NCI-H2029 (cell line): ENCODE measurements around the gene SPG7.
"Not testable (repeated sequence)": the region's sequence is repeated elsewhere in the genome, so short reads cannot be mapped to it uniquely, and the experiment has no call there.

ENCODE experiments used
- DNase-seq: peaks from one replicate; lab custom pipeline; 2025; lab: John Stamatoyannopoulos, UW

Gene SPG7

DNA sequence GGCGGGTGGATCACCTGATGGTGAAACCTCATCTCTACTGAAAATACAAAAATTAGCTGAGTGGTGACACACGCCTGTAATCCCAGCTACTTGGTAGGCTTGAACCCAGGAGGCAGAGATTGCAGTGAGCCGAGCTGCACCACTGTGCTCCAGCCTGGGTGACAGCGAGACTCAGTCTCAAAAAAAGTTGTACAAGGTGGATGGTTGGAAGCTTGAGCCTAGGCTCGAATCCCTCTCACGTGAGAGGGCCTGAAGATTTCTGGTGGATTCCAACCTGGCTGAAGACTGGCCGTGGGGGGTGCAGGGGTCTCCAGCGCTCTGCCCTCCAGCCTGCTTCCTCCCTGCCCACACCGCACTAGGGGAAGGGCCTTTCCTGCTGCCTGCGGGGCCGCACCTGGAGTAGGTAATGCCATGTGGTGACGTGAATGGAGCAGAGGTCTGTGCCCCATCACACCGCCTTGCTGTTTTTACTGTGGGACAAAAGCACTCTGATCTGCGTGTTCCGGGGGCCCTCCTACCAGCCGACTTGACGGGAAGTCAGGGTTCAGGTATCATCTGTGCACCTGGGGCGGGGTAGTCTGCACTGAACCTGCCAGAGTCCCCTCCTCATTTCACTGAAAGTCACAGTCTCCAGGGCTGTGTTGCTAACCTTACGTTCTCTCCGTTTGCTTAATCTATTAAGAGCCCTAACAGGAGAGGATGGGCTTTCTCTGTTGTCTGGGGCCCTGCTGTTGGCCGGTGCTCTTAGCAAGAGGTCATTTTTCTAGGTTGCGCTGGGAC is 56.5 kb downstream of the SPG7 start:
- DNase-seq: no peak

DNA sequence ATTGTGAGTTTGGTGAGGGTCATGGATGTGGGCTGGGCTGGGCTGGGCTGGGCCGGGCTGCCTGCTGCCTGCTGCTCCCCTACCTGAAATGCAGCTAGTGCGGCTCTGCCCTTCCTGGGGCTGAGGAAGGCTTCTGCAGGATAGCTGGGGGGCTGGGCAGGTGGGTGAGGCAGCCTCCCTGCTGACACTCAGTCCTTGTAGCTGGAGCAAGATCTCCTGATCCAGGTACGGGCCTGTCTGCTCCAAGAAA is 57.0 kb downstream of the SPG7 start:
- no peak for DNase-seq

DNA sequence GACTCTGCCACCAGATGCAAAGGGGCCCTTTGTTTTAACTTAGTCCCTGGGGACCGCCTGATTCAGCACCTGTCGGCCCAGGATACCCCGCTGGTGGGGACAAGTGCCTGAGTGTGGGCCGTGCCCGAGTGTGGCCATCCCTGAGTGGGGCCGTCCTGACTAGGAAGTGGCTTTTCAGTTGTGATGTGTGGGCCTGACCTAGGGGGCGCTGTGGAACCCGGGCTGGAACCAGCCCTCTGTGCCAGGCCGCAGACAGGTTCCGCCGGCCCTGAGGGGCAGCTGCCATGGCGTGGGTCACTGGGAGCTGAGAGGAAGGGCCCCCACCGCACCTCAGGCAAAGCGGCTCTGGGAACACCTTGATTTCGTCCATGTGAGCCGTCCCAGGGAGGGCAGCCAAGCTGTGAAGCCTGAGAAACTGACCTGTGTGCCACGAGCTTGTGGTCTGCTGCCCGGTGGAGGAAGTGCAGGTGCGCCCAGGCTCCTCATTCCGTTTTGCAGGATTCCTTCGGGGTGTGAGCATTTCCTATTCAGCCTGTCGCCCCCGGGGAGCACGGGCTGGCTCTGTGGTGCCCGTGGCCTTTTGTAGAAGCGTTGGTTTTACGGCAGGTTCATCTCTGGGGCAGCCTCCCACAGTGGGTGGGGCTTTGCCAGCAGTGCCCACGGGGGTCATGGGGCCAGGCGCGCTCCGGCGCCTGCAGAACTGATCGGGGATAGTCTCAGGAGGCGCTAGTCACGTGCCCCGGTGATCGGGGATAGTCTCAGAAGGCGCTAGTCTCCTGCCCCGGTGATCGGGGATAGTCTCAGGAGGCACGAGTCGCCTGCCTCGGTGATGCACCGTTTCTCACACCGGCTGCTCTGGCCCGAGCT is 57.5 kb downstream of the SPG7 start:
- no peak for DNase-seq

DNA sequence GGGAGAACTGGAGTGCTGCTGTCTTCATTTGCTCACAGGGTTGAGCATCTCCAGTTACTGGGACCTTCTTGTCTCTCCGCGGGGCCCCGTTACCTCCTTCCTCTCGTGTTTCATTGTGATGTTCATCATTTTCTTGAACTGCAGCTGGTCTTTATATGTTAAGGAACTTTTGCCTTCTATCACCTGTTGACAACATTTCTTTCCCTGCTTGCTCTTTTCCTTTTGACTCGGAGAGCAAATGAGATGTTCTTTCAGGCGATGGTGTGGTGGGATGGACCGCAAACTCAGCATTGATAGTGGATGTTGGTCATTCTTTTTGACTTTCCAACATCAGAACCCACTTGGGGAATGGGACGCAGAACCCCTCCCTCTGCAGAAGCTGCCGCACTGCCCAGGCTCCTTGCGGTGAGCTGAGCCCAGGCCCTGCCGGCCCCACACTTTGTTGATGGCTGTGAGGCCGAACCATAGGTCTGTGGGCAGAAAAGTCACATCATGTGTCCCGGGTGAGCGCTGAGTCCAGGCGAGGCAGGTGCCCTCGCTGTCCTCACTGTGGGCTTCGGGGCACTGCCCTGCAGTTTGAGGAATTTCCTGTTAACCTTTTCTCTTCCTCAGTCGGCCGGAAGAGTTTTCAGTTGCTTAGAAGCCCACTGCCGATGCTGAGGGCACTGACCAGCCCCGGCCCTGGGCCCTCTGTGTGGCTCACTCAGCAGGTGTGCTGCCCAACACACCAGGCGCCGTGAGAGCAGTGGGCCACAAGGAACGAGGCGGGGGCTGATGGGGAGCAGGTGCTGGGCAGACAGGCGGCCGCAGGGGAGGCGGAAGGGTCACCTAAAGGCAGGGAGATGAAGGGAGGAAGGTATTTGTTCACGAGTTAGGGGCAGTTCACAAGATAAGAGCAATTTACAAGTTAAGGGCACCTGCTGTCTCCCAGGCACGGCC is 59.7 kb downstream of the SPG7 start:
- no peak for DNase-seq

- no peak for DNase-seq
Observed at GRCh38 chr16:89569506-89570341, 61.5 kb downstream of the SPG7 start.

- DNase-seq: no peak
Observed at GRCh38 chr16:89570342-89570923, 62.2 kb downstream of the SPG7 start.

DNA sequence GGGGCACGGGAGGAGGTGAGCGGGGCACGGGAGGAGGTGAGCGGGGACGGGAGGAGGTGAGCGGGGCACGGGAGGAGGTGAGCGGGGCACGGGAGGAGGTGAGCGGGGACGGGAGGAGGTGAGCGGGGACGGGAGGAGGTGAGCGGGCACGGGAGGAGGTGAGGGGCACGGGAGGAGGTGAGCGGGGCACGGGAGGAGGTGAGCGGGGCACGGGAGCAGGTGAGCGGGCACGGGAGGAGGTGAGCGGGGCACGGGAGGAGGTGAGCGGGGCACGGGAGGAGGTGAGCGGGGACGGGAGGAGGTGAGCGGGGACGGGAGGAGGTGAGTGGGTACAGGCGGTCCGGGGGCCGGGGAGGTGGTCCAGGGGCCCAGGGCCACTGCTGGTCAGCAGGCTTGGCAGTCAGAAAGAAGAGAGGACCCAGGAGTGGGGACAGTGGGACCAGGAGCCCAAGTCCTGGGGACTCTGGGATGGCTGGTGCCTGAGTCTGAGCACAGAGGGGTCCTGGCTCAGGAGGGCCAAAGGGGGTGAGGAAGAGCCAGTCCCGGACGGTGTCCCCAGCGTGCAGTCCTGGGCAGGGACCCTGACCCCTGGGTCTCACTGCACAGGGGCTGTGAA is 62.9 kb downstream of the SPG7 start:
- not testable (repeated sequence) for DNase-seq

- no peak for DNase-seq
Observed at GRCh38 chr16:89571636-89572035, 63.4 kb downstream of the SPG7 start.

- no peak for DNase-seq
Observed at GRCh38 chr16:89572073-89572484, 63.9 kb downstream of the SPG7 start.

- no peak for DNase-seq
Observed at GRCh38 chr16:89572485-89573205, 64.4 kb downstream of the SPG7 start.

DNA sequence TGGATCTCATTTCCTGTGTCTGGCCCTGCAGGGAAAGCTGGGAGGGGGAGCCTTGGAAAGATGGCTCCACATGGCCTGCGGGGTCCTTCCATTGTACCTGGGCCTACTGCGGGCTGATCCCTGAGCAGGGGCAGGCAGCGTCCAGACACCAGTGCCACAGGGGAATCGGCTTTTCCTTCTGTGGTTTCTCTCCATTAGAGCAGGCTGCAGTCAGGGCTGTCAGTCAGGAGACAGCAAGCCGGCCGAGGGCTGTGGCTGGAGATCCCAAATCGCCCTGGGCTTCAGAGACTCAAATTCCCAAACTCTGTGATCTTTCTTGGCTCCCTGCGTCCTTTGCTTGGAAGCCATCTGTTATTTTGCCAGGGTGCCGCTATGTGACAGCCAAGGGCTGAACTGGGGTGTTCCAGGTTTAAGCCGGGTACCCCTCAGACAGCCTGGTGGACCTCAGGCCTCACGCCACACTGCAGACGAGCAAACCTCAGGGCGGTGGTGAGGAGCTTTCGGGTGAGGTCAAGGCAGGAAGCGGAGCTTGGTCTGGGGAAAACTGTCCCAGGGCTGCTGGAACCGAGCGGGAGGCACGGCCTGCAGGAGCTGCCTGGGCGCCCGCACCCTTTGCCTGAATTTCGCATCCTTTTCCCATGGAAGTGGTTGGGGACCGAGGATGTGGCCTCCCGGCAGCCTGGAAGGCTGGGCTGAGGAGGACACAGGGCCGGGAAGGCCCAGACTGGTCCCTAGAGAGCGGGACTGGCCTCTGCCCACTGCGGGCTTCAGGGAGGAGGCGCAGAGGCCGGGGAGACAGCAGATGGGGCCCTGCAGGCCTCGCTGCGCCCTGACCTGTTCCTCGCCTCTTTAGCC is 65.8 kb downstream of the SPG7 start:
- DNase-seq: no peak

- DNase-seq: no peak
Observed at GRCh38 chr16:89574681-89575246, 66.6 kb downstream of the SPG7 start.

- no peak for DNase-seq
Observed at GRCh38 chr16:89575247-89576152, 67.3 kb downstream of the SPG7 start, which contains the start of gene CPNE7. Gene CPNE7, plus strand, starts transcription at chr16:89575758. Its CDS starts 140 bp downstream, at chr16:89575898.

DNA sequence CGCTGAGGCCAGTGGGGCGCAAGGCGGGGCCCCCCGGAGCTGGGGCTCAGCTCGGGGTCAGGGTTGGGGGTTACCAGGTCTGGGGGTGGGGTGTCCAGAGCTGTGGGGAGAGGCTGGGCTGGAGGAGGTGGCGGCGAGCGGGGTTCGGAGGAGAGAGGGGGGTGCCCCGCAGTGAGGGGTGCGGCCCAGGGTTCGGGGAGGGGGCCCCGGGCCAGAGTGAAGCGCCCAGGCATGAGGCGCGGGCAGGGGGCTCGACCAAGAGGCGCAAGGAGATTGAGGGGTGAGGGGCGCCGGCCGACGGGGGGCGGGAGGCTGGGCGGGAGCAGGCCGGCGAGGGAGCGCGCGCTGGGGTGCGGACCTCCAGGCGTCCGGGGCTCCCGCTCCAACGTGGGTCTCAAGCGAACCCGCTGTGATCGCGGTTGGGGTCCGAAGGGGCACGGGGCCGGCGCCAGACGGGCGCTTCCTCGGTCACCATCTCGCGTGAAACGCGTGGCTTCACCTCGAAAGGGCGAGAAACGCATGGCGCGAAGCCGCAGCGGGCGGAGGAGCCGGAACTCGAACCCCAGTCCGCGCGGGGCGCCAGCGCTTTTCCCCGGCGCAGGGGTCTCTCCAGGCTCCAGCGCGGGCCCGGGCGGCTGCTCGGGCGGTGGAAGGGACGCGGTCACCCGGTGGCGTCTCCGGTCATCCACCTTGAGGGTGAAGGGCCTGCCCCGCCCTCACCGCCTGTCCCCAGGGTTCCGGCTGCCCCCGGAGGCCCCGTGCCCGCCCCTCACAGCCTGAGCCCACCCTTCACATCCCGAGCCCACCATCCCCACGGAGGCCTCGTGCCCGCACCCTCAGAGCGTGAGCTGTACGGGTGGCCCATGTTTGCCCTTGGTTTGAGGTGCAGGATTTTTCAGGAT is 68.2 kb downstream of the SPG7 start:
- no peak for DNase-seq

GRCh38 chr16:89577055-89577759 is 69.0 kb downstream of the SPG7 start:
- DNase-seq: no peak

- DNase-seq: no peak
Observed at GRCh38 chr16:89579351-89579750, 71.1 kb downstream of the SPG7 start.
